DND-41 (cell line): ENCODE results near the gene CTTN.

Experiments
- CTCF ChIP-seq: IDR thresholded peaks from 2 replicates; pipeline ENCODE4 v1.5.1; 2012; ENCODE audit warnings: borderline replicate concordance, low read length, moderate library complexity, mild to moderate bottlenecking; ENCODE audit not compliant: poor library complexity, severe bottlenecking; ENCODE audit errors: extremely low read depth
- EZH2 ChIP-seq: IDR thresholded peaks from 3 replicates; pipeline ENCODE4 v1.6.1; 2012; ENCODE audit warnings: borderline replicate concordance, low read depth, mild to moderate bottlenecking, moderate library complexity, low read length, inconsistent platforms; ENCODE audit not compliant: severe bottlenecking

- TF ChIP-seq CTCF (no peak), EZH2 (no peak)
Observed at GRCh38 chr11:70404244-70404643, 5.9 kb downstream of the CTTN start.
